Suprapubic skin (tissue), 3 donors: ENCODE results near the gene AOC3.

Experiments used
- EP300 ChIP-seq: sonication (generic); formaldehyde crosslinking; IDR thresholded peaks from one replicate; pipeline ENCODE4 v1.6.1; 2017; ENCODE audit warnings: antibody characterized with exemption
- POLR2A ChIP-seq, 2 donors: fragments of 450-650 bp; IDR thresholded peaks; one replicate each; pipeline ENCODE4 v1.6.1; 2017; ENCODE audit warnings: antibody characterized with exemption in 2 of 2, mild to moderate bottlenecking in 2 of 2, moderate library complexity in 2 of 2
- TF ChIP-seq, protein P1 (sequence below), 2 donors: fragments of 200-600 bp in 1 of 2; fragments of 450-650 bp in 1 of 2; sonication (generic) in 1 of 2; IDR thresholded peaks; one replicate each; pipeline ENCODE4 v1.5.1; 2016 to 2019; ENCODE audit warnings: antibody characterized with exemption in 2 of 2, mild to moderate bottlenecking in 1 of 2, moderate library complexity in 1 of 2

GRCh38 chr17:42852351-42852750, 1.4 kb downstream of the AOC3 start:
- TF ChIP-seq, protein P1, sequence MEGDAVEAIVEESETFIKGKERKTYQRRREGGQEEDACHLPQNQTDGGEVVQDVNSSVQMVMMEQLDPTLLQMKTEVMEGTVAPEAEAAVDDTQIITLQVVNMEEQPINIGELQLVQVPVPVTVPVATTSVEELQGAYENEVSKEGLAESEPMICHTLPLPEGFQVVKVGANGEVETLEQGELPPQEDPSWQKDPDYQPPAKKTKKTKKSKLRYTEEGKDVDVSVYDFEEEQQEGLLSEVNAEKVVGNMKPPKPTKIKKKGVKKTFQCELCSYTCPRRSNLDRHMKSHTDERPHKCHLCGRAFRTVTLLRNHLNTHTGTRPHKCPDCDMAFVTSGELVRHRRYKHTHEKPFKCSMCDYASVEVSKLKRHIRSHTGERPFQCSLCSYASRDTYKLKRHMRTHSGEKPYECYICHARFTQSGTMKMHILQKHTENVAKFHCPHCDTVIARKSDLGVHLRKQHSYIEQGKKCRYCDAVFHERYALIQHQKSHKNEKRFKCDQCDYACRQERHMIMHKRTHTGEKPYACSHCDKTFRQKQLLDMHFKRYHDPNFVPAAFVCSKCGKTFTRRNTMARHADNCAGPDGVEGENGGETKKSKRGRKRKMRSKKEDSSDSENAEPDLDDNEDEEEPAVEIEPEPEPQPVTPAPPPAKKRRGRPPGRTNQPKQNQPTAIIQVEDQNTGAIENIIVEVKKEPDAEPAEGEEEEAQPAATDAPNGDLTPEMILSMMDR (IDR thresholded peaks at IDR 0.05) = no peak
- TF ChIP-seq POLR2A (IDR thresholded peaks at IDR 0.05) (no peak), EP300 (no peak)
